Renal cortical epithelial cell (primary cell): ENCODE data around the gene SEZ6L2. TPM values are rescaled to one million over a fixed set of nuclear protein-coding genes. Genes with fewer than 3 reads are reported as not detected.
"Not testable (repeated sequence)": the region's sequence is repeated elsewhere in the genome, so short reads cannot be mapped to it uniquely, and the experiment has no call there.

ENCODE experiments used
- DNase-seq: peaks from one replicate; pipeline ENCODE4 v3.0.0-alpha.2; 2011; ENCODE audit warnings: low read depth
- total RNA-seq: library from RNA; depleted of rRNA; stranded (reverse); fragments of >200 nt; gene quantifications from 2 replicates; pipeline ENCODE4 v1.2.3, GENCODE V29; 2014

The SEZ6L2 gene
- total RNA-seq, 1 donor from 2014 or later = 45.7 TPM

DNA sequence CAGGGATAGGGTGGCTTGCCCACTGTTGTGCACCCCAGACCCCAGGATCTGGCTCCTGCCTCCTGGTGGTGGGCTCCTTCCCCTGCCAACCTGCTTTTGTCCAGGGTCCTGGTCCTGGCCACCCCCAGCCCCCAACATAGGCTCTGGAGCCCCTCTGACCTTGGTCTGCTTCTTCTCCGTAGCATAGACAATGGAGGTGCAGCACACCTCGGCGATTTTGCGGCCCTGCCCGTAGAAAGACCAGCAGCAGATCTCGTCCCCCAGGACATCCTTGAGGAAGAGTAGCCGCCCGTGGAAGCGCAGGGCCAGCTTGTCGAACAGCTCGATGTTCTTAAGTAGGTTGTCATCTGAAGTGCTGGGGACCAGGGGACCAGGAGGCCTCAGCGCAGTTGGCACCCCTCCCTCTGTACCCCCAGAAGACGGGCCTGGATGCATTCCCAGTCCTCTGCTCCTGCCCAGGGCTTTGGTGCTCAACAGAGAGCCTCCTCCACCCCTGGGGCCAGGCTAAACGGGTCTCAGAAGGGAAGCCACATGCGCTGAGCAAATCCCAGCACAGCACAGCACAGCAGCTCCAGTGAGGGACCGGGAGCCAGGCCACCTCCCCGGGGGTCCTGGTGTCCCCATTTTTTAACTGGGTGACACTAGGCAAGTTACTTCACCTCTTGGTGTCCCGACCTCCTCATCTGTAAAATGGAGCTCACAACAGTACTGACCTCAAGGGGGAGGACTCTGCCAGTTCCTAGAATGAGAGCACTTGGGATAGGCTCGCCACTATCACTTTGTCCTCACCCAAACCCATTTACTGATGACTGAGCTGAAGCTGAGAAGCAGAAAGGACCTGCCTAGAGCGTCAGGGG, 11.7 kb upstream of the SEZ6L2 start:
- DNase-seq = no peak

DNA sequence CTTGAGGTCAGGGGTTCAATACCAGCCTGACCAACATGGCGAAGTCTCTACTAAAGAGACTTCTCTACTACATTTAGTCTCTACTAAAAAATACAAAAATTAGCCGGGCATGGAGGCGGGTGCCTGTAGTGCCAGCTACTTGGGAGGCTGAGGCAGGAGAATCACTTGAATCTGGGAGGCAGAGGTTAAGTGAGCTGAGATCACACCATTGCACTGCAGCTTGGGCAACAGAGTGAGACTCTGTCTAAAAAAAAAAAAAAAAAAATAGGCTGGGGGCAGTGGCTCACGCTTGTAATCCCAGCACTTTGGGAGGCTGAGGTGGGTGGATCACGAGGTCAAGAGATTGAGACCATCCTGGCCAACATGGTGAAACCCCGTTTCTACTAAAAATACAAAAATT, 10.5 kb upstream of the SEZ6L2 start:
- DNase-seq = not testable (repeated sequence)

DNA sequence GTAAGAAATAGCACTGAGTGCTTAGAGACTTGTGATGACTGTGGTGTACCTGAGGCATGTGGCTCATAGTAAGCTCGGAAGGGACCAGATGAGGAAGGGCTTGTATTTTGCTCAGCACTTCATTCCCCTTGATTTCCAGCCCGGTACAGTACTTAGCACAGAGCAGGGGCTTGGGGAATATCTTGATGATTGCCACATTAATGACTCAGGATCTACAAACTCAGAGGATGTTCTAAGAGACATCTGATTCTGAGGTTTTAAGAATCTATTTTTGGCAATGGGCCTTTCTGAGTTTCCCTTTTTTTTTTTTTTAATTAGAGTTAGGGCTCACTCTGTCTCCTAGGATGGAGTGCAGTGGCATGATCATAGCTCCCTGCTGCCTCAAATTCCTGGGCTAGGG, 10.0 kb upstream of the SEZ6L2 start:
- DNase-seq = no peak

- DNase-seq = no peak
Measured at GRCh38 chr16:29908719-29909220, 9.4 kb upstream of the SEZ6L2 start.

GRCh38 chr16:29907973-29908372, 8.6 kb upstream of the SEZ6L2 start:
- no peak for DNase-seq

DNA sequence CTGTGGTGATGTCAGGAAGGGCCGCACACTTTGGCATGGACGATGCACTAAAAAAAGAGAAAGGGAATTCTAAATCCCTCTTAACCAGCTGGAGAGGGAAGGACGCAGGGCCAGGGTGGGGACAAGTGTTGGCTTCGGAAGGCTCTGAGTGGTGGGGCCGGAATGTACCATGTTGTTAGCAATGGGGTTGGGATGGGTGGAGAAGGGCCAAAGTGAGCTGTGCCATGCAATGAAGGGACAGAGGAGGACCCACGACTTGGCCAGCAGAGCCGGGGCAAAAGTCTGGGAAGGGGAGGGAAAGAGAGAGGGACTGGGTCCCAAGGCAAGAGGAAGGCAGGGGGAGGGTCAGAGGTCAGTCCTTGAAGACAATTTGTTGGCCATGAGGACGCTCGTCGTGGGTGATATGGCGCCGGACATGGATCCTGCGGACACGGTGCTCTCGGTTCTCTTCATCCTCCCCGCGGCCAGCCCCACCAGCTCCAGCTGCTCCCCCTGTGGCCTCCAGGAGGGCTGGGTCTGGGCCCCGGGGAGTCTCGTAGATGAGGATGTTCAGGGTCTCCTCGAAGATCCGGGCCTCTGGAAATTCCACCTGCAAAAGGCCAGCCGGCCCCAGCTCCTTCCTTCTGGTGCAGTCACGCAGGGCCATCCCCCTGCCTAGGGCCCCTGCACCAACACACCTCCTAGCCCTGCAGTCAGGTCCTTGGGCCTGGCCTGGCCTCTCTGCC, 7.3 kb upstream of the SEZ6L2 start:
- DNase-seq = no peak

DNA sequence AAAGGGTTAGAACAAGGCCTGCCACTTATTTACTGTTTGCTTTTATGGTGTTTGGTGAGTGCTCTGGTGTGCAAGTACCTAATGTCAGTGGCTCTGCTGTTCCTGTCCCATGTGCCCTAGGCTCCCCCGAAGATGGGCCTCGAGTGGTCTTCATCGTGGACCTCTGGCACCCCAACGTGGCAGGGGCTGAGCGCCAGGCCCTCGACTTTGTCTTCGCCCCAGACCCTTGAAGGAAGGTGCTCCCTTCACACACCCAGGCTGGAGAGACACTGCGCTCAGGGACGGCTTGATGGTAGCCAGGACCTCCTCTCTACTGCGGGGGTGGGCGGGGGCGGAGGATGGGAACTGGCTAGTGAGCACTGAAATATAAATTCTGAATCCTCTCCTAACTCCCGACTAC, 6.3 kb upstream of the SEZ6L2 start:
- DNase-seq = no peak

GRCh38 chr16:29904947-29905346, 5.6 kb upstream of the SEZ6L2 start:
- DNase-seq = no peak

DNA sequence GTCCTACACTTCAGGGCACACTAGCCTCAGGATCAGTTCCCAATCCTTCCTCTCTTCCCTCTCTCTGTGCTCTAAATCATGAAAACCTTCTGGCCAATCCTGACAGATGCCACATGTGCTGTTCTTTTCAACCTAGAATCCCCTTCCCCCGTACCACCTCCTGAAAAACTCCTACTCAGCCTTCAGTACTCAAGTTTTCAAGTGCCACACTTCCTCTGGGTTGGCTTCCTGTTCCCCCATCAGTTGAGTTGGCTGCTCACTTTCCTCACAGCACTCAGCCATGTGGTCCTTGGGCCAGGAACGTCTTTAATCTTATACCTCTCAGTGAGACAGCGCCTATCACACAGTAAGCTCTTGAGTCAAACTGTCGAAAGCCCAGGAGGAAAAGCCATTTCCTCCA, 4.2 kb upstream of the SEZ6L2 start:
- DNase-seq = no peak

GRCh38 chr16:29901607-29901945, 2.2 kb upstream of the SEZ6L2 start:
- no peak for DNase-seq

GRCh38 chr16:29900888-29901606, 1.7 kb upstream of the SEZ6L2 start:
- no peak for DNase-seq

DNA sequence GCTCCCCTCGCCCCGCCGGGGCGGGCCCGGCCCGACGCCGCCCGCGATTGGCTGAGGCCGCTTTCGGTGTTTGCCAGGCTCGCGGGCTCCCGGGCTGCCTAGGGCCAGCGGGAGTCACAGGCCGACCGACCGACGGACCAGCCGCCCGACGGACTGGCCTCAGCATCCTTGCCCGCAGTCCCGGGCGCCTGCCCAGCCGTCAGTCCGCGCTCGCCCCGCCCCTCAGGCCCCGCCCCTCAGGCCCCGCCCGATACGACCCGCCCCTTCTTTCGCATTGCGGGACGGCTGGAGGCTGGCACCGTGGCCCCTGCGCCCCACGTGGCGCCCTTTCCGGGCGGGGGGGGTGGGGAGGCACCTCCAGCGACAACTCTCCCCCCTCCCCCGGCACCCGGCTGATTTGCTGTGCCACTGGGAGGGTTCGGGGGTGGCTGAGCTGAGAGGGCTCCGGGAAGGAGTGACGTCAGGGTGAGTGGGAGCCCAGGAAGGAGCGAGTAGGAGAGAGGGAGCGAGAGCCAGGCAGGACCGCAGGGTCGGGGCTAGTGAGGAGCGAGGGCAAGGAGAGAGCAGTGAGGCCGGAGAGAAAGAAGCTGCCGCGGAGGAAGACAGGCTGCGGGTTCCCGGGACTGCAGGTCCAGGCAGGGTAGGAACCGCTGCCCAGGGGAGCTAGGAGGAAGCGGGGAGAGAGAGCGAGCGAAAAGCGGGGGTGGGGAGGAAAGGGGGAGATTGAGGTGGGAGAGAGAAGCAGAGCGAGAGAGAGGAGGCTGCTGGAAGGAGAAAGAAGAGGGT, 945 bp upstream of the SEZ6L2 start, which contains the start of gene ASPHD1:
Gene ASPHD1, plus strand, starts transcription at position 387 of the 786 bp plus-strand sequence. CDS start 484 bp downstream, outside the sequence.
- DNase-seq = peak; percentile 82

GRCh38 chr16:29898804-29899515, 390 bp downstream of the SEZ6L2 start:
- peak; percentile 20 for DNase-seq

GRCh38 chr16:29898135-29898803, 1.1 kb downstream of the SEZ6L2 start:
- no peak for DNase-seq

- DNase-seq = no peak
Measured at GRCh38 chr16:29897333-29897732, 2.0 kb downstream of the SEZ6L2 start.

DNA sequence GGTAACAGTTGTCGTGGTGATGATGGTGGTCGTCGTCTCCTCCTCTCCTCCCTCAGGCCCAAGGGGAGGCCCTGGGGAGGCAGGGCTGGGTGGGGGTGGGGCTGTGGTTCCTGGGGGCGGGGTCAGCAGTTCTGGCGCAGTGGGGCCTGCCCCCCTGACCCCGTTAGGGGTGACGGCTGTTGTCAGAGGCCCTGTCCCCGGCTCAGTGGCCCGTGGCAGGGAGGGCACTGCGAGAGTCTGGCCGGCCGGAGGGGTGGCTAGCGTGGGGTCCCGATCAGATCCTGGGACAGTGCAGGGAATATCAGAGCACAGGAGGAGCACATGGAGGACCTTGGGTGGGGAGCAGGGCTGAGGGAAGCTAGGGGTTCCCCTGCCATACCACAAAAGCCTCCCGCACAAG, 2.5 kb downstream of the SEZ6L2 start:
- no peak for DNase-seq

GRCh38 chr16:29894352-29894751, 5.0 kb downstream of the SEZ6L2 start:
- no peak for DNase-seq

DNA sequence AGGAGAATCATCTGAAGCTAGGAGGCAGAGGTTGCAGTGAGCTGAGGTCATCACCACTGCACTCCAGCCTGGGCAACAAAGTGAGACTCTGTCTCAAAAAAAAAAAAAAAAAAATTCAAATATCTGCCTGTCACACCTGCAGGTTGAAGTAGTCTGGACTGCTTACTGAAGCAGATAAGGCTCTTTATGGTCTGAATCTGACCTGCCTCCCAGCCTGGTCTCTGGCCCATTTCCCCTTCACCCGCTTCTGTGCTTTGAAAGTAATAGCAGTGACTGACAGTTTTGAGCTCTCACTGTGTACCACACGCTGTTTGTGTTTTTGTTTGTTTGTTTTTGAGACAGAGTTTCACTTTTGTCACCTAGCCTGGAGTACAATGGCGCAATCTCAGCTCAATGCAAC, 5.8 kb downstream of the SEZ6L2 start:
- no peak for DNase-seq

- no peak for DNase-seq
Measured at GRCh38 chr16:29892458-29892813, 6.9 kb downstream of the SEZ6L2 start.
